ENCODE data around the gene NPIPB2. TPM values are rescaled to one million over a fixed set of nuclear protein-coding genes. Genes with fewer than 3 reads are reported as not detected.
"Not testable (repeated sequence)": the region's sequence is repeated elsewhere in the genome, so short reads cannot be mapped to it uniquely, and the experiment has no call there.

Gene NPIPB2
- total RNA-seq, 2 experiments from 2014 or later = 8.5 to 8.7 TPM

- Mint-ChIP-seq H3K27ac (no peak overlapping the region), H3K27me3 (ENCODE audit: low read depth) (no peaks in the 10 kb centered on the region), H3K4me1 (ENCODE audit: low read depth) (peaks cover 15% of the 10 kb centered on the region), H3K9me3 (no peaks in the 10 kb centered on the region), H3K36me3 (ENCODE audit: low read depth) (peaks cover 4% of the 10 kb centered on the region), H3K4me3 (no peak overlapping the region)
- DNase-seq = no peak
- intact Hi-C loops (cut with micrococcal nuclease) = loop anchor here (10.0 kb wide), 1 partner anchor 93 kb away; no protein-coding TSS in a partner anchor
- CTCF ChIA-PET = no interaction called here
These were observed 30.3 kb upstream of the NPIPB2 start for GRCh38 chr16:11972128-11972527.

GRCh38 chr16:11970292-11970691, 28.4 kb upstream of the NPIPB2 start:
- H3K4me1 Mint-ChIP-seq (ENCODE audit: low read depth); DNase-seq; H3K36me3 Mint-ChIP-seq (ENCODE audit: low read depth); H3K4me3 Mint-ChIP-seq; CTCF ChIA-PET; H3K27me3 Mint-ChIP-seq (ENCODE audit: low read depth); H3K27ac Mint-ChIP-seq; H3K9me3 Mint-ChIP-seq: not testable (repeated sequence)
- intact Hi-C loops (cut with micrococcal nuclease) = loop anchor here (10.0 kb wide), 1 partner anchor 95 kb away; no protein-coding TSS in a partner anchor

- no peaks in the 10 kb centered on the region for H3K36me3 Mint-ChIP-seq (ENCODE audit: low read depth)
- no peak overlapping the region for H3K4me3 Mint-ChIP-seq
- H3K27me3 Mint-ChIP-seq (ENCODE audit: low read depth) = no peaks in the 10 kb centered on the region
- H3K4me1 Mint-ChIP-seq (ENCODE audit: low read depth) = no peaks in the 10 kb centered on the region
- intact Hi-C loops (cut with micrococcal nuclease) = no loop called here
- CTCF ChIA-PET = interaction anchor here (1.2 kb wide), 1 partner anchor 9 kb away, joined by 6 read pairs; the partner anchor contains the start of gene SNX29
- H3K27ac Mint-ChIP-seq = no peak overlapping the region
- no peak for DNase-seq
- H3K9me3 Mint-ChIP-seq = no peaks in the 10 kb centered on the region
These were observed 26.7 kb upstream of the NPIPB2 start for GRCh38 chr16:11968577-11968976.

GRCh38 chr16:11967195-11967911, 25.5 kb upstream of the NPIPB2 start:
- Mint-ChIP-seq H3K27me3 (ENCODE audit: low read depth) (no peaks in the 10 kb centered on the region), H3K4me3 (no peak overlapping the region), H3K9me3 (no peaks in the 10 kb centered on the region), H3K27ac (no peak overlapping the region), H3K36me3 (ENCODE audit: low read depth) (no peaks in the 10 kb centered on the region), H3K4me1 (ENCODE audit: low read depth) (no peaks in the 10 kb centered on the region)
- no peak for DNase-seq
- intact Hi-C loops (cut with micrococcal nuclease) = no loop called here
- CTCF ChIA-PET = interaction anchor here (1.0 to 1.2 kb wide), 2 partner anchors 10 to 128 kb away, joined by 5 to 6 read pairs; partner anchors contain the start of gene SNX29

GRCh38 chr16:11966173-11966572, 24.3 kb upstream of the NPIPB2 start:
- H3K27me3 Mint-ChIP-seq (ENCODE audit: low read depth) = no peaks in the 10 kb centered on the region

GRCh38 chr16:11964761-11965551, 23.1 kb upstream of the NPIPB2 start, which contains the start of gene TNFRSF17:
TNFRSF17 (plus strand) TSS chr16:11965210; CDS start chr16:11965325, 115 bp downstream.
- Mint-ChIP-seq H3K27me3 (ENCODE audit: low read depth) (no peaks in the 10 kb centered on the region), H3K4me1 (ENCODE audit: low read depth) (no peaks in the 10 kb centered on the region), H3K36me3 (ENCODE audit: low read depth) (no peaks in the 10 kb centered on the region), H3K27ac (no peak within 1 kb of the TSS), H3K9me3 (no peaks in the 10 kb centered on the region), H3K4me3 (no peak within 1 kb of the TSS)
- no peak for DNase-seq
- intact Hi-C loops (cut with micrococcal nuclease) = no loop called here
- CTCF ChIA-PET = interaction anchor here (0.6 kb wide), 1 partner anchor 1000 kb away, joined by 4 read pairs; no protein-coding TSS in a partner anchor

More at GRCh38 chr16:11966173-11966572, 24.3 kb upstream of the NPIPB2 start:
- Mint-ChIP-seq H3K4me1 (ENCODE audit: low read depth) (no peaks in the 10 kb centered on the region), H3K9me3 (no peaks in the 10 kb centered on the region), H3K36me3 (ENCODE audit: low read depth) (no peaks in the 10 kb centered on the region), H3K4me3 (no peak overlapping the region), H3K27ac (no peak overlapping the region)
- DNase-seq = no peak
- intact Hi-C loops (cut with micrococcal nuclease) = no loop called here
- CTCF ChIA-PET = no interaction called here

- no peak overlapping the region for H3K27ac Mint-ChIP-seq
- H3K4me3 Mint-ChIP-seq = no peak overlapping the region
- no peaks in the 10 kb centered on the region for H3K9me3 Mint-ChIP-seq
- no peaks in the 10 kb centered on the region for H3K4me1 Mint-ChIP-seq (ENCODE audit: low read depth)
- intact Hi-C loops (cut with micrococcal nuclease) = no loop called here
- no peak for DNase-seq
- no peaks in the 10 kb centered on the region for H3K36me3 Mint-ChIP-seq (ENCODE audit: low read depth)
- no peaks in the 10 kb centered on the region for H3K27me3 Mint-ChIP-seq (ENCODE audit: low read depth)
- CTCF ChIA-PET = no interaction called here
These were observed 21.9 kb upstream of the NPIPB2 start for GRCh38 chr16:11963706-11964105.

- H3K27me3 Mint-ChIP-seq (ENCODE audit: low read depth); CTCF ChIA-PET; H3K4me3 Mint-ChIP-seq: not testable (repeated sequence)
These were observed 21.1 kb upstream of the NPIPB2 start for GRCh38 chr16:11962978-11963377.

GRCh38 chr16:11962457-11962856, 20.6 kb upstream of the NPIPB2 start:
- intact Hi-C loops (cut with micrococcal nuclease); H3K27ac Mint-ChIP-seq; DNase-seq; H3K36me3 Mint-ChIP-seq (ENCODE audit: low read depth); H3K4me3 Mint-ChIP-seq; H3K4me1 Mint-ChIP-seq (ENCODE audit: low read depth); CTCF ChIA-PET; H3K9me3 Mint-ChIP-seq; H3K27me3 Mint-ChIP-seq (ENCODE audit: low read depth): not testable (repeated sequence)

More at GRCh38 chr16:11962978-11963377, 21.1 kb upstream of the NPIPB2 start:
- H3K27ac Mint-ChIP-seq; intact Hi-C loops (cut with micrococcal nuclease); H3K36me3 Mint-ChIP-seq (ENCODE audit: low read depth); H3K9me3 Mint-ChIP-seq; H3K4me1 Mint-ChIP-seq (ENCODE audit: low read depth); DNase-seq: not testable (repeated sequence)

- Mint-ChIP-seq H3K36me3 (ENCODE audit: low read depth) (no peaks in the 10 kb centered on the region), H3K27ac (no peak overlapping the region), H3K4me1 (ENCODE audit: low read depth) (no peaks in the 10 kb centered on the region), H3K27me3 (ENCODE audit: low read depth) (no peaks in the 10 kb centered on the region), H3K9me3 (no peaks in the 10 kb centered on the region), H3K4me3 (no peak overlapping the region)
- intact Hi-C loops (cut with micrococcal nuclease) = no loop called here
- CTCF ChIA-PET = interaction anchor here (1.3 to 1.7 kb wide), 2 partner anchors 8 to 110 kb away, joined by 3 to 6 read pairs; no protein-coding TSS in a partner anchor
- DNase-seq = no peak
These were observed 15.9 kb upstream of the NPIPB2 start for GRCh38 chr16:11957591-11958395.

- Mint-ChIP-seq H3K27ac (no peak overlapping the region), H3K4me3 (no peak overlapping the region), H3K4me1 (ENCODE audit: low read depth) (no peaks in the 10 kb centered on the region), H3K36me3 (ENCODE audit: low read depth) (no peaks in the 10 kb centered on the region), H3K27me3 (ENCODE audit: low read depth) (no peaks in the 10 kb centered on the region), H3K9me3 (no peaks in the 10 kb centered on the region)
- no peak for DNase-seq
- intact Hi-C loops (cut with micrococcal nuclease) = no loop called here
- CTCF ChIA-PET = no interaction called here
These were observed 14.7 kb upstream of the NPIPB2 start for GRCh38 chr16:11956558-11956957.

GRCh38 chr16:11955713-11956123, 13.9 kb upstream of the NPIPB2 start:
- Mint-ChIP-seq H3K27me3 (ENCODE audit: low read depth) (no peaks in the 10 kb centered on the region), H3K27ac (no peak overlapping the region), H3K4me3 (no peak overlapping the region), H3K4me1 (ENCODE audit: low read depth) (no peaks in the 10 kb centered on the region), H3K36me3 (ENCODE audit: low read depth) (no peaks in the 10 kb centered on the region), H3K9me3 (no peaks in the 10 kb centered on the region)
- CTCF ChIA-PET = no interaction called here
- DNase-seq = no peak
- intact Hi-C loops (cut with micrococcal nuclease) = no loop called here
